GM23338 (cell line): ENCODE measurements around the gene RELL1. TPM values are rescaled to one million over a fixed set of nuclear protein-coding genes. Genes with fewer than 3 reads are reported as not detected.

ENCODE experiments used
- ATAC-seq: fragments of 200-7000 bp; cut with Tn5 transposase; 3 replicates; pipeline ENCODE4 v1.9.1; 2020
- DNase-seq: peaks from one replicate; pipeline ENCODE4 v3.0.0-alpha.2; 2015; ENCODE audit warnings: low spot score
- H2AFZ ChIP-seq: fragments of 200-600 bp; sonication (generic); 2 replicates; pipeline ENCODE4 v1.8.0; 2016; ENCODE audit warnings: antibody characterized with exemption, mild to moderate bottlenecking, moderate library complexity
- H3F3A ChIP-seq: fragments of 200-600 bp; sonication (generic); replicated peaks from 2 replicates; pipeline ENCODE4 v1.8.0; 2017; ENCODE audit warnings: antibody characterized with exemption, mixed run types, low read depth
- H3K27ac ChIP-seq: fragments of 200-600 bp; sonication (generic); 2 replicates; pipeline ENCODE4 v1.6.1; 2016; ENCODE audit warnings: low read depth
- H3K27me3 ChIP-seq: fragments of 200-600 bp; sonication (generic); 2 replicates; pipeline ENCODE4 v1.8.0; 2016; ENCODE audit warnings: mild to moderate bottlenecking, mixed run types, moderate library complexity; ENCODE audit not compliant: insufficient read depth
- H3K36me3 ChIP-seq: fragments of 200-600 bp; sonication (generic); 2 replicates; pipeline ENCODE4 v1.8.0; 2016; ENCODE audit warnings: mild to moderate bottlenecking; ENCODE audit not compliant: insufficient read depth
- H3K4me1 ChIP-seq: fragments of 200-600 bp; sonication (generic); 2 replicates; pipeline ENCODE4 v1.8.0; 2016; ENCODE audit warnings: mild to moderate bottlenecking, moderate library complexity; ENCODE audit not compliant: insufficient read depth
- H3K4me2 ChIP-seq: fragments of 200-600 bp; sonication (generic); 2 replicates; pipeline ENCODE4 v1.7.1; 2017; ENCODE audit warnings: mixed run types
- H3K4me3 ChIP-seq: fragments of 200-600 bp; sonication (generic); 2 replicates; pipeline ENCODE4 v1.6.1; 2016; ENCODE audit warnings: mixed run types
- H3K79me2 ChIP-seq: fragments of 200-600 bp; sonication (generic); replicated peaks from 2 replicates; pipeline ENCODE4 v1.8.0; 2017; ENCODE audit warnings: mild to moderate bottlenecking; ENCODE audit not compliant: insufficient read depth
- H3K9me2 ChIP-seq: fragments of 200-600 bp; sonication (generic); 2 replicates; pipeline ENCODE4 v1.8.0; 2017; ENCODE audit not compliant: insufficient read depth
- H4K20me1 ChIP-seq: fragments of 200-600 bp; sonication (generic); replicated peaks from 2 replicates; pipeline ENCODE4 v1.8.0; 2017; ENCODE audit warnings: mild to moderate bottlenecking; ENCODE audit not compliant: insufficient read depth
- H3K27ac Mint-ChIP-seq: 2 replicates; pipeline ENCODE4 v1.8.0; 2020; ENCODE audit warnings: inconsistent platforms, mild to moderate bottlenecking, moderate library complexity, mixed read lengths
- H3K27me3 Mint-ChIP-seq: 3 replicates; pipeline ENCODE4 v1.8.0; 2022; ENCODE audit warnings: low read depth, mild to moderate bottlenecking, moderate library complexity, mixed read lengths, inconsistent platforms; ENCODE audit not compliant: insufficient read depth, poor library complexity
- H3K36me3 Mint-ChIP-seq: 3 replicates; pipeline ENCODE4 v1.8.0; 2021; ENCODE audit warnings: low read depth, mild to moderate bottlenecking, inconsistent platforms, moderate library complexity, mixed read lengths
- H3K4me1 Mint-ChIP-seq: 3 replicates; pipeline ENCODE4 v1.8.0; 2020; ENCODE audit warnings: mild to moderate bottlenecking, inconsistent platforms, mixed read lengths
- H3K4me3 Mint-ChIP-seq: 3 replicates; pipeline ENCODE4 v1.8.0; 2021; ENCODE audit warnings: moderate library complexity, mild to moderate bottlenecking, inconsistent platforms, mixed read lengths
- H3K9me3 Mint-ChIP-seq: 3 replicates; pipeline ENCODE4 v1.8.0; 2020; ENCODE audit warnings: moderate library complexity, mild to moderate bottlenecking, inconsistent platforms, mixed read lengths
- CTCF ChIP-seq, 2 experiments: fragments of 200-600 bp in 1 of 2; sonication (generic) in 1 of 2; conservative IDR thresholded peaks; 2 replicates each; pipeline versions ENCODE4 v1.5.1 to v1.6.1; 2016 to 2017; ENCODE audit warnings: antibody characterized with exemption in 2 of 2, low read depth in 2 of 2, mild to moderate bottlenecking in 2 of 2, moderate library complexity in 1 of 2
- EZH2phosphoT487 ChIP-seq: fragments of 200-600 bp; sonication (generic); IDR thresholded peaks from one replicate; pipeline ENCODE4 v1.8.1; 2018; ENCODE audit warnings: antibody characterized with exemption; ENCODE audit not compliant: unreplicated experiment
- NANOG ChIP-seq: IDR thresholded peaks from 2 replicates; pipeline ENCODE4 v1.6.1; 2016; ENCODE audit warnings: antibody characterized with exemption, borderline replicate concordance
- REST ChIP-seq: IDR thresholded peaks from one replicate; pipeline ENCODE4 v1.6.1; 2018; ENCODE audit warnings: antibody characterized with exemption; ENCODE audit not compliant: unreplicated experiment
- STAT1 ChIP-seq: IDR thresholded peaks from one replicate; pipeline ENCODE4 v1.6.1; 2016; ENCODE audit warnings: antibody characterized with exemption; ENCODE audit not compliant: unreplicated experiment
- polyA plus RNA-seq: library from polyadenylated mRNA; unstranded; fragments of >200 nt; fragmentation: Nextera tagmentation; extraction: Ambion mirVana; gene quantifications from 2 replicates; pipeline ENCODE4 v1.2.1, GENCODE V29; 2016
- total RNA-seq: library from RNA; depleted of rRNA; stranded (reverse); fragments of >200 nt; shearing (Covaris generic); gene quantifications from 2 replicates; pipeline ENCODE4 v1.2.3, GENCODE V29; 2014

Gene RELL1
- total and polyA plus RNA-seq, 2 experiments from 2014 or later = 2.8 to 28.5 TPM

DNA sequence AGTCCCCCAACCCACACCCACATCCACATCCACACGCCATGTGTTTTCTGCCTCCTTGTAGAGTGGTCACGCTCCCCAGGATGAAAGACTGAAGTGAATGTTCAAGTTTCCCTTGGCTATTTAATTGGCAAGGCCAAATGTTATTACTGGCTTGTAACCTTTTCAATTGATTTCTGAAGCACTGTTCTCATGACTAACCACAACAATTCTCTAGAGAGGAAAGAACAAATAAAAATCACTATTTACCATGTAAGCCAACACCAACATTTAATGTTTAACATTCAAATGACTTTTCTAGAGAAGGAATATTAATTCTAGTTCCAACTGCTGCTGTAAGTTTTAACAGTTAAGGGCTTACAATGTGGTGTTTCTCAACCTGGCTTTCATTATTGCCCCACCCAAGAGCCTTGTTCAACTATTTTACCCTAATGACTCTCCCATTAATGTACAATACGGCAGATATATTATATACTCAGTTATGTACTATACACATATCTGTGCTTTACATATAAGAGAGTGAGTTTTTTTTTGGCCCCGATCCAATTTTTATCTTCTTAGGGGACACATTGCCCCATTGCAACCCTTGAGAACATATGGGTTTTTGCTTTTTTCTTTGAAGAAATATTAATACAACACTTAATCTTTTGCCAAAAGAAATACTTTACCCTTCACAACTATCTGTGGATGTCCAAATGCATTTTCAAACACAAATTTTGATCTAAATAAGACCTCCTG, 46.5 kb downstream of the RELL1 start:
- Histone ChIP-seq H3K4me1 (peaks cover 28% of the 10 kb centered on the region), H3K9me2 (peaks cover 6% of the 10 kb centered on the region; the same call in 1 of the 2 replicates), H4K20me1 (no peaks in the 10 kb centered on the region), H3K27me3 (no peaks in the 10 kb centered on the region), H3K79me2 (no peaks in the 10 kb centered on the region), H3F3A (no peaks in the 10 kb centered on the region), H3K4me3 (no peak overlapping the region), H3K4me2 (no peak overlapping the region), H3K36me3 (no peaks in the 10 kb centered on the region), H3K27ac (no peak overlapping the region), H2AFZ (no peak overlapping the region)
- ATAC-seq (no peak), DNase-seq (no peak)
- Mint-ChIP-seq H3K4me1 (peaks cover 36% of the 10 kb centered on the region), H3K4me3 (no peak overlapping the region), H3K27me3 (peaks cover 4% of the 10 kb centered on the region), H3K9me3 (no peaks in the 10 kb centered on the region), H3K27ac (no peak overlapping the region), H3K36me3 (peaks cover 12% of the 10 kb centered on the region)
- no peak for TF ChIP-seq REST
- TF ChIP-seq STAT1 = no peak
- no peak for TF ChIP-seq EZH2phosphoT487

GRCh38 chr4:37635155-37635554, 51.0 kb downstream of the RELL1 start:
- ATAC-seq = no peak
- H3K9me3 Mint-ChIP-seq = no peaks in the 10 kb centered on the region
- Histone ChIP-seq H3K36me3 (no peaks in the 10 kb centered on the region), H3K9me2 (peaks cover 6% of the 10 kb centered on the region; the same call in 1 of the 2 replicates), H4K20me1 (no peaks in the 10 kb centered on the region), H3F3A (no peaks in the 10 kb centered on the region), H2AFZ (no peak overlapping the region), H3K27ac (no peak overlapping the region), H3K27me3 (no peaks in the 10 kb centered on the region), H3K4me2 (no peak overlapping the region), H3K4me3 (no peak overlapping the region), H3K79me2 (no peaks in the 10 kb centered on the region), H3K4me1 (no peaks in the 10 kb centered on the region)
- peaks cover 30% of the 10 kb centered on the region for H3K36me3 Mint-ChIP-seq
- TF ChIP-seq NANOG = no peak
- H3K4me3 Mint-ChIP-seq = no peak overlapping the region
- no peak for DNase-seq
- H3K27ac Mint-ChIP-seq = no peak overlapping the region; the same call in 1 of the 2 replicates
- peaks cover 4% of the 10 kb centered on the region for H3K27me3 Mint-ChIP-seq
- peaks cover 8% of the 10 kb centered on the region for H3K4me1 Mint-ChIP-seq

DNA sequence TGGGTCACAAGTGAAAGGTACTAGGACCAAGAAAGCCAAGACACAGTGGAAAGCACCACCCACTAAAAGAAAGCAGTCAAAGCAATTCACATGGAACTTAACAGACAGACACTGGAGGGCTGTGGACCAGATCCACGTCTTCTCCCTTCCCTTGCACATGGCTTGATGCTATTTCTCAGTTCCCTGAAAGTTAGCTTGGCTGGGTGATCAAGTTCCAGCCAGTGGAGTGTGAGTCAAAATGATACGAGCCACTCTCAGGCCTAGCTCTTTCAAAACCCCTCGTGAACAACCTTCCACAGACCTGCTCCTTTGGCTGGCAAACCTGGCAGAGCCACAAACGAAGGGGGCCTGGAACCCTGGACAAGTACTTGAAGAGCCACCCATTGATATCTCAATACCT, 52.0 kb downstream of the RELL1 start:
- Mint-ChIP-seq H3K36me3 (peaks cover 39% of the 10 kb centered on the region), H3K4me1 (peaks cover 8% of the 10 kb centered on the region), H3K27ac (no peak overlapping the region), H3K27me3 (peaks cover 4% of the 10 kb centered on the region), H3K9me3 (no peaks in the 10 kb centered on the region), H3K4me3 (no peak overlapping the region)
- no peaks in the 10 kb centered on the region for H3K27me3 ChIP-seq
- no peak overlapping the region for H3K27ac ChIP-seq
- H3K4me1 ChIP-seq = no peaks in the 10 kb centered on the region
- no peak overlapping the region for H2AFZ ChIP-seq
- H3K9me2 ChIP-seq = peaks cover 6% of the 10 kb centered on the region; the same call in 1 of the 2 replicates
- no peaks in the 10 kb centered on the region for H3F3A ChIP-seq
- ATAC-seq (no peak), DNase-seq (no peak)
- no peak overlapping the region for H3K4me3 ChIP-seq
- no peaks in the 10 kb centered on the region for H3K79me2 ChIP-seq
- no peak overlapping the region for H3K4me2 ChIP-seq
- no peaks in the 10 kb centered on the region for H3K36me3 ChIP-seq
- no peaks in the 10 kb centered on the region for H4K20me1 ChIP-seq
- no peak for TF ChIP-seq CTCF (conservative IDR thresholded peaks at IDR 0.05; ENCODE audit: low read depth in 2 of 2)
